Embryonic facial prominence (tissue), 1 donor: ENCODE results near the gene CGNL1.
A peak's percentile ranks its signal among the peaks of the same experiment; 100 is the strongest.

Experiments
- DNase-seq: peaks from one replicate; pipeline ENCODE4 v3.0.0-alpha.2; 2016; ENCODE audit errors: extremely low spot score

CGNL1 gene

DNA sequence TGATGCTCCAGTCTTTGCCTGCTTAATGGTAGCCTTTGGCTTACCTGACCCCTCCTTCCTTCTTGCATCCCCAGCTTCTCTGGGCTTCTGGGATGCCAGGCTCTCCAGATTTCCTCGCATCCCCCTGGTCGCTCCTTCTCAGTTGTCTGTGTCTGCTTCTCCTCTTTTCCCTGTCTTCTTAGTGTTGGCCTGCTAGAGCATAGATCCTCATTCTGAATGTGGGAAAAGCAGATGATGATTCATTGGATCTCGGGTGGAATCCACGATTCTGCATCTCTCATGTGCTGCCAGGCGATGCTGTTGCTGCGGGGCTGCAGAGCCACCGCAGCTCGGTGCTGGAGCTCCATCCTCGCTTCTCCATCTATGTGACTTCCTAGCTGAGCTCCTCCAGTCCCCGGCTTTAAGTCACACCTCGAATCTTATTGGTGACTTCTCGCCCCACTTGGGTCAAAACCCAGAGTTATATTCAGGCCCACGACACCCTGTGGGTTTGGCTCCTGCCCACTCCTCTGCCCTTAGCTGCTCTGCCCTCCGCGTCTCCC is 47.4 kb downstream of the CGNL1 start:
- no peak for DNase-seq

DNA sequence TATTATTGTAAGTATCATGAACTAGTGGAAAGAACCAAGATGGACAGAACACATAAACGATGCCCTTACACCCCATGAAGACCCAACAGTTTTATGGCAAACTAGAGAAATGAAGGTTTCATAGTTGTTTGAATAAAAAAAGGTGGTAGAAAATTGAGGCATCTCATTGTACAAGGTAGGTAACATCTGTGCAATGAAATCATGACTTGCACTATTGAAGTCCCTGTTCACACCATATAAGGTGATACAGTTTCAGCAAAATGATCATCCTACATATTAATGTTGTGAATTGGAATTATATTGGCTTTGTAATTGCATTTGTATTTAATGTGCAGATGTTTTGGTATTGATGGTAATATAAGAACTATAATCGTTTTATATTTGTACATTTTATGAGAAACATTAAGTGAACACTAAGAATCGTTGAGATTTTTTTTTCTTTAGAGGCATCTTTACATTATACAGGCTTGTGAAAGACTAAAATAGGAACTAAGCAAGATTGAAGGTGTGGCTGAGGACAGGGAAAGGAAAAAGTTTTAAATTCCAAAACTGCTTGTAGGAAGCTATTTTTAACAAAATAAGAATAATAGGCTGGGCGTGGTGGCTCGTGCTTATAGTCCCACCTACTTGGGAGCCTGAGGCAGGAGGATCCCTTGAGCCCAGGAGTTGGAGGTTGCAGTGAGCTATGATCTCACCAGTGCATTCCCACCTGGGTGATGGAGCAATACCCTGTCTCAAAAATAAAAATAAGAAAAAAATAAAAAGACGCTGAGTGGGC is 48.5 kb downstream of the CGNL1 start:
- DNase-seq: no peak

DNA sequence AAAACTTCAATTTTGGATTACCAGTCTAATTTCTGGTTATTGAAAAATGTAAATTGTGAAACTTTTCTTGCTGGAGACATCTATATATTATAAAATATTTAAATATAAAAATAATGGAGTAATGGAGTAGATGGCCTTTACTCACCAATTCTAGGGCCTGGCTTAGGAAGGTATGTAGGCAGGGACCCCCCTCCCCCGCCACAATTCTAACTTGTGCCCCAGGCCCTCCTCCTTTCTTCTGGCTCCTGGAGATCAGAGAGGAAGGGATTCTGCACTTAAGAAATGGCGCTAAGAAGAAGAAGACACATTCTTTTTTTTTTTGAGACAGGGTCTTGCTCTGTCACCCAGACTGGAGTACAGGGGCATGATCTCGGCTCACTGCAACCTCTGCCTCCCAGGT is 49.5 kb downstream of the CGNL1 start:
- no peak for DNase-seq

DNA sequence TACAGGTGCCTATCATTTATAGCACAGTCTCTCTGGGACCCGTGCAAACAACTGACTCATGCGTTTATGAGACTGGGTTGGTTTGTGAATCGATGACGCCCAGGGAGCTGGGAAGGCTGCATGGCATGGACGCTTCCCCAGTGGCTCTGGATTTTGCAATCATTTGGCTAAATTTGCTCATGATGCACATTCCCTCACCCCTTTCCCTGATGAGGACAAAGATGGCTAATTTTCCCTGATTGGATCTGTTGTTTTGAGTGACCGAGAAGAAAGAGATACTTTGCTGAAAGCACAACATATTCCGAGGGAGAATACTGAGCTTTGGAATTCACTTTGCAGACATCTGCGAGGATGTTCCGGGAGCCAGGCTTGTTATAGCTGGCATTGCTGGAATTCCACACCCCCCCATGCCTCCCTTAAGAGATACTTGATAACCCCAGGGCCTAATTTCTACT is 51.1 kb downstream of the CGNL1 start:
- no peak for DNase-seq

DNA sequence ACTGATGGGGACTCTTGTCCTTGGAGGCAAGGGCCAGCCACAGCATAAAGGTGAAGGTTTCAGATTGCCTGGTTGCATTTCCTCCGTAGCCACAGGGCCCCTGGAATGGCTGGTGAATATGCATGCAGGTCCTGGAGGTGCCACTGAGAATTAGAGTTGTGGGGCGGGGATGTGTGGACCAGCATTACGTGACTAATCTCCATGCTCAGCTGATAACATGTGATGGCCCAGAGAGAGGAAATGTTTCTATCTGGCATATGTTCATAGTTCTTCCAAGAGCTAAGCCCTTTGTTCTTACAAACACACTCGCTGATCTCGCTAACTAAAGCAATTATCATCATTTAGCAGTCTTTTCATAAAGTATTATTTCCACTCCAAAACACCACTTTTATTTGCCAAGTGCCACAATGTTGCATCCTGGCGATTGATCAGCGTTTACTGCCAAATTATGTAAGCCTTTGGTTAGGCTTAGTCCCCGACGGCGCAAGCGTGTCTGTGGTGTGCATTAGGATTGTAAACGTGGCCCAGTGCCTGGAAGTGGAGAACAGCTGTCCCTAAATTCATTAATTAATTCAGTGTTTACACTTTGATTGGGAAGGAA is 55.9 kb downstream of the CGNL1 start:
- no peak for DNase-seq

DNA sequence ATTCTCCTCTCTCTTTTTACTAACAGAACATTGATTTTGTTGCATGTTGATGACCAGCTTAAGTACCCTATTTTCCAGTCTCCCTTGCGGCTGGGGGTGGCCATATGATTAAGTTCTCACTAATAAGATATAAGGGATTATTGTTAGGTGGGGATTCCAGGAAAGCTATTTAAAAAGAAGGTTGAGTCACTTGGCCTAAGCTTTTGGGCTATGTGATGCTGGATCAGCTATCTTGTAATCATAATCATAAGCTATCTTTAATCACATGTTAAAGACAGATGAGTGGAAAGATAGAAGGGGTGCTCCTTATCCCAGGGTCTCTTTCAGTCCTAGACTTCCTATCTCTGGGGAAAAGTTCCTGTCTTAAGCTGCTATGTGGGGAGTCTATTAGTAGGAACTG is 59.9 kb downstream of the CGNL1 start:
- DNase-seq: no peak

DNA sequence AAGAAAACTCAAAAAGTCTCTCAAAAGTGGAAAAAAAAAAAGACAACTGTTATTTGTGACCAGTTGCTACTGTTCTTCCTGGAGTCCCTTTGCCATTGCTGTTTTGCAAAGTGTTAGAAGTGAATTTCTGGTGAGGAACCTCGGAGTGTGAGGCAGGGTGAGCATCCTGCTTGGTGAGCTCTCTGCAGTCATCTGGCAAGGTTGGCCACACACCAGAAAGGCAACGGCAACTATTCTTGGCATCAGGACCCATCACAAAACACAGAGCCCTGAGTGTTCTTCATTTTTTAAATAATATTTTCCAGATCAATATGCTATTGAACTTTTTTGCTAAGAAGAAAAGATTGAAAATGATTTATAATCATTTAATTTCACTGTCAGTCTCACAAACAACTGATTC is 60.7 kb downstream of the CGNL1 start:
- DNase-seq: no peak

DNA sequence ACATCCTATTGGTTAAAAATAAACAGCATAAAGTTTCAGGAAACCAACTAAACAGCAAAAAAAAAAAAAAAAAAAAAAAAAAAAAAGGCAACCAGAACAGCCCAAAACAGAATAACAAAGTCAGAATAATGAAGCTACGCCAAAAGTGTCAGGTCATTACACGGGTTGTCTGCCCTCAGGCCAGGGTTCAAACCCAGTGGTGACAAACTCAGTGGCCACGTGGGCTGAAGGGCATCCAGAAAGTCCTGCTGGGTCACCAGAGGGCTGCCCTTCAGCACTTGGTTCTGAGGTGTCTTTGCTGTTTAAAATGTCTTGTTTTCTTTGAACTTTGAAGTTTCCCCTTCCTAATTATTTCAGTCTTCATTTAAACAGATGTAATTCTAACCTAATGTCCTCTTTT is 61.3 kb downstream of the CGNL1 start:
- DNase-seq: no peak

DNA sequence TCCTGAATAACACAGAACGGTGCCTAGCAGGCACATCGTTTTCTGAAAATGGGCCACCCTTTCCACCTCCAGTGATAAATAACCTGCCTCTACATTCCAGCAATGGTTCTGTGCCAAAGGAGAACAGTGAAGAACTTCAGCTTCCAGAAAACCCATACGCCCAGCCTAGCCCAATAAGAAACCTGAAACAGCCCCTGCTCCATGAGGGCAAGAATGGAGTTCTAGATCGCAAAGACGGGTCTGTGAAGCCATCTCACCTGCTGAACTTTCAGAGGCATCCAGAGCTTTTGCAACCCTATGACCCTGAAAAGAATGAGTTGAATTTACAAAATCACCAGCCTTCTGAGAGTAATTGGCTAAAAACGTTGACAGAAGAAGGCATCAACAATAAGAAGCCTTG is 61.9 kb downstream of the CGNL1 start:
- DNase-seq: no peak

DNA sequence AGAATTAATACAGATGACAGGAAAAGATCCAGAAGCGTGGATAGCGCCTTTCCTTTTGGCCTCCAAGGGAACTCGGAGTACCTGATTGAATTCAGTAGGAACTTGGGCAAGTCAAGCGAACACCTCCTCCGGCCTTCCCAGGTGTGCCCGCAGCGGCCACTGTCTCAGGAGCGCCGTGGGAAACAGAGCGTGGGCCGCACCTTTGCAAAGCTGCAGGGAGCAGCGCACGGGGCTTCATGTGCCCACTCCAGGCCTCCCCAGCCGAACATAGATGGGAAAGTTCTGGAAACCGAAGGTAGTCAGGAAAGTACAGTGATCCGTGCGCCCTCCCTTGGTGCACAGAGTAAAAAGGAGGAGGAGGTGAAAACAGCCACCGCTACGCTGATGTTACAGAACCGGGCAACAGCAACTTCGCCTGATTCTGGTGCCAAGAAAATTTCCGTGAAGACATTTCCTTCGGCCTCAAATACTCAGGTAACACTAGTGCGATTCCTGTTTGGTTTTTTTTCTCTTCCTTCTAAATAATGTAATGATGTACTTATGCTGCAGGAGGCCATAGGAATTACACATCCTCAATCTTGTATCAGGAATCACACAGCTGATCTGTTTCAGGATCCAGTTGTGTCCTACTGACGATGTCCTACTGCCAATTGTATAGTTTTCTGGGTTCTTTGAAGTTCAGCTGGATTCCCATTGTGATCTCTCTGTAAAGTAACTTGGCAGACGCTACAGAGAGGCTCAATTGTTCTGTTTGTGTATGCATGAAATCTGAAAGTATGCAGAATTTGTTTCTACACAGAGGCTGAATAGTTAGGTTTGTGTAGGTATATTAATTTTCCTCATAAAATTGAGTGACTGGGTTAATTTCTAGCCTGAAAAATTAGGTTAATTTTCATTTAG is 63.1 kb downstream of the CGNL1 start:
- DNase-seq: no peak

DNA sequence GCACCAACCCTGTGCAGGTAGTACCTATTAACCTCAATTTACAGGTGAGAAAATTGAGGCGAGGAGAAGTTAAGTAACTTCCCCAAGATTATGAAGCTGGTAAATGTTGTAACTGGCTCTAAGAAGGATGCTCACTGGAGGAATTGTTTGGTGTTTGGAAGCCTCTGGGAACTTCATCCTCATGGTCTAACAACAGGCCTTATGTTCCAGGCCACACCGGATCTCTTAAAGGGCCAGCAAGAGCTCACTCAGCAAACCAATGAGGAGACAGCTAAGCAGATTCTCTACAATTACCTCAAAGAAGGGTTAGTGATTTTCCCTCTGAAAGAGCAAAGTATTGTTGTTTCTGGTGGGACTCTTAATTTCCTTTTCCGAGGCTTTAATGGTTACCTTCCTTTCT is 63.9 kb downstream of the CGNL1 start:
- no peak for DNase-seq

DNA sequence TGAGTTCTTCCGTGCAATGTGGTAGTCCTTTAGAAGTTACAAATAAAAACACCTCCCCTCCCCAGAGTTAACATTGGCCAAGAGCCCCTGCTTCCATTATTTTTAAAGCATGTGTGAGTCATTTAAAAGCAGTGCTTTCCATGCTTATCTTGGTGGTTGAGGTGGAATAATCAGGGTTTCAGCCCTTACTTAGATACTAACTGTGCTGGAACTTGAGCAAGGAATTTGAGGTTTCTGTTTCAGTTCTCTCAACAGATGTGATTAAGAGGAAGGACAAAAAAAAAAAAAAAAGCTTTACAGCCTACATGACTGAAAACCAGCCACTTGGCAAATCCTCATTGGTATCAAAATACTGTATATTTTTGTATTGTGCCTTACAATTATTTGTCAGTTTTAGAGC is 64.5 kb downstream of the CGNL1 start:
- DNase-seq: no peak

DNA sequence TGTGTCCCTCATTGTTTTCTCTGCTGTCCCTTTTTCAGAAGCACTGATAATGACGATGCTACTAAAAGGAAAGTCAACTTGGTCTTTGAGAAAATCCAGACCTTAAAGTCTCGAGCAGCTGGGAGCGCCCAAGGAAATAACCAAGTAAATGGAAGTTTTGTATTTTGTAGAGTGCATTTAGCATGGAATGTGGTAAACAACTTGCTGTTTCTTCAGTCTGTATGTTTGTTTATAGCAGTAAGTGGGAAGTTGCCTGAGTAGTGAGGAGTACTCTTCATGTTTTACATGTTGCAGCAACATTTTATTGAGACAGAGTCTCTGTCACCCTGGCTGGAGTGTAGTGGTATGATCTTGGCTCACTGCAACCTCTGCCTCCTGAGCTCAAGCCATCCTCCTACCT is 66.0 kb downstream of the CGNL1 start:
- no peak for DNase-seq

DNA sequence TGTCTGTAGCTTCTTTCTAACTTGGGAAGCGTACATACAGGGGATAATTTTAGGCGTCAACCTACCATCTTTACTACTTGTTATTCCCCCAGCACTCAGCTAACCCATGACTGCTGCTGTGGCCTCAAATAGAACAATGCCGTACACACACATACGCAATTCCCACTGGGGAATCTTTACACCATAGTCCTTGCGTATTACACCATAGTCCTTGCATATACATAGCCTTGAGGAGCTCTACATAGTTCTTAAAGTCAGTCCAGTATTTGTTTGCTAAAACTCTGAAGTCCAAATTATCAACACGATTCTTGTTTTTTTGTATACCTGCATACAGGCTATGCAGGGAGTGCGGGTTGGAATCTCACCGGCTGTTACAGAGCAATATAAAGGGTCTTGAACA is 67.2 kb downstream of the CGNL1 start:
- no peak for DNase-seq

DNA sequence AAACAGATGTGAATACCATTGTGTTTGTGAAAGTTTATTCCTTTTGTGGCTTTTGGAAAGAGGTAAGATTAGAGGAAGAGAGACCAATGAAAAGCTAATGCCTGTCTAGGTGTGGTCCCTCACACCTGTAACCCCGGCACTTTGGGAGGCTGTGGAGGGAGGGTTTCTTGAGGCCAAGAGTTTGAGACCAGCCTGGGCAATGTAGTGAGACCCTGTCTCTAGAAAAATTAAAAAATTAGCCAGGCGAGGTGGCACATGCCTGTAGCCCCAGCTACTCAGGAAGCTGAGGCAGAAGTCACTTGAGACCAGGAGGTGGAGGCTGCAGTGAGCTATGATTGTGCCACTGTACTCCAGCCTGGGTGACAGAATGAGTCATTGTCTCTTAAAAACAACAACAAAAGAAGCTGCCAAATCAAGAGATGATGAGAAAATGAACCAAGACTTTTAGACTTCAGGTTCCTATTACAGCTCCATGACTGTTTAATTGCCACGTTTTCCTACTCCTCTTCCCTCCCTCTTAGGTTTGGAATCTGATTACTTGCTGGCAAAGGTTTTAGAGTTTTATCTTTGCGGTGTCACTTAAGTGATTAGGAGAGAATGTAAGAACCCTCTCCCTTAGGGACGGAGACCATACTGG is 68.7 kb downstream of the CGNL1 start:
- DNase-seq: no peak

DNA sequence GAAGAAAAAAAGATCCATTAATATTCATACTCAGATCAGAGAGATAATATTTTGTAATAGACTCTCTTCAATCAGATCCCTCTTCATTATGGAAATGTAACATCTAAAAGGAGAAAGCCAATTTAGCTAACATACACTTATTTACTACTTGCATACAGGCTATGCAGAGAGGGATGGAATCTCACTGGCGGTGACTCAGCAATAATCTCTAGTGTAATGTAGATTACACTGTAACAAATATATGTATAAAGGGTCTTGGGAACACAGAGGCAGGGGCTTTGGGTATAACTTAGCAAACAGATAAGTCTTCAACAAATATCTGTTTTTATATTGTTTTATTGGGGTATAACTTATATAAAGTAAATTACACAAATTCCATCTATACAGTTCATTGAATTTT is 69.6 kb downstream of the CGNL1 start:
- no peak for DNase-seq

DNA sequence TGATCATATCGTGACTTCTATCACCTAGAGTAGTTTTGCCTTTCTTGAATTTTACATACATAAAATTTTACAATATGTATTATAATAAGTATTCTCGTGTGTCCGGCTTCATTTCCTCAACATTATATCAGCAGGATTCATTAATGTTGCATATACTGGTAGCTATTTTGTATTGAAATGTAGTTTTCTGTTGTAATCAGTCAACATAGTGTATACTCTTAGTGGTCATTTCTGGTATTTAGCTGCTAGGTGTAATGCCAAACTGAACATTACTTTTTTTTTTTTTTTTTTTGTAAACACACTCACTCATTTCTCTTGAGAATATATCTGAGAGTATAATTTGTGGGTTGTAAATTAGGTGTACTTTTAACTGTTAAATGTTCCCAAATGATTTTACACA is 70.1 kb downstream of the CGNL1 start:
- DNase-seq: no peak

DNA sequence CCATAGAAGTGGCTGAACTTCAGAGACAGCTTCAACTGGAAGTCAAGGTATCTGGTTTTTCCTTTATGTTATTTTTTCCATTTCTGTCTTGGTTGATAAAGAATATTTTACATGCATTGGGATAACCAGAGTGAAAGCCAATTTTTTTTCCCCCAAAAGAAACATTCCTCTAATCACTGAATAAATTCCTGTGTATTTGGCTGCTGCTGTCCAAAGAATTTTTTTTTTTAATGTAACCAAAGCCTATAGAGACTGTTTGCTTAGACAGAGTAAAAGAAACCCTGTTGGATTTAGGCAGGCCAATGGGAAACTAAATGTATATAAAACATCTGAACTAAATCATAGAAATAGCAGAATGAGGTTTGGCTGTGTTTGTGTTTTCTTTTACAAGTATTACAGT is 75.2 kb downstream of the CGNL1 start:
- DNase-seq: peak; percentile 55

DNA sequence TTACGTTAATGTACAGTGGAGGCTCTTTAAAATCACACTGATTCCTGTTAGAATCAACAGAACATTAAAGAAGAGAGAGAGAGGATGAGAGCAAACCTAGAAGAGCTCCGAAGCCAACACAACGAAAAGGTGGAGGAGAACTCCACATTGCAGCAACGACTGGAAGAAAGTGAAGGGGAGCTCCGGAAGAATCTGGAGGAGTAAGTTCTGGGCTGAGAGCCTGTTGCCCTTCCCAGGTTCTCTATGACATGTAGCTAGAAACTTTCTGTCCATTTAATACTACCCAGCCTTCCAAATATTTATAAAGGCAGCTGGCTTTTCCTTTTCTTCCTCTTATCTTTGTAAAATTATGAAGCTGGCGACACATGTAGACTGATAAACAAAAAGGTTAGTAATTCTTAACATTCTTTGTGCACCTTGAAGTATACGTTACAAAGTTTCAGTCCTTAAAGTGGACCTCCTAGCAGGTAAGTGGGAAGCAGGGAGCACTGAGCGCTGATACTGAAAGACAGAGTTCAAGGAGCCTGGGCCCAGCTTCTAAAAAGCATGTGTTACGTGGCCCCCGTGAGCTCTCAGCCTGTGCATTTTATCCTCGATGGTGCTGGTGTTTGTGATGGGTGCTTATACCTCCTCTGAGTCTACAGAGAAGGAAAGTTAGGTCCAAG is 75.9 kb downstream of the CGNL1 start:
- no peak for DNase-seq

DNA sequence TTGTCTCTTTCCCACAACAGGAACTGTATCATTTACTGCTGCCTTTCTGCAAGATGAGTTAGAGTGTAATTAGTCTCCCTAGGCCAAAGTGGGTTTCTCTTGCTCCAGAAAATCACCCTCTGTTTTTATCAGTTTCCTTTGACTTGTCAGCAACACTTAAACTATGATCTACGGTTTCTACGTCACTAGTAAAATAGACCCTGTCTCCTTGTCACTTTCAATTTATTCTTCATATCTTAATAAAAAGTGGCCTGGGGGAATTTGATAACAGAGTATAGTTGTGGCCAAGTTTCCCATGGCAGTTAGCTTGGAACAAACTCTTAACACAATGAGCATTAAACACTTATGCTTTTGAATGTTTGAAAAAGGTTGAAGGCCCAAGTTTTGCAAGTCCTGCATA is 79.6 kb downstream of the CGNL1 start:
- no peak for DNase-seq

DNA sequence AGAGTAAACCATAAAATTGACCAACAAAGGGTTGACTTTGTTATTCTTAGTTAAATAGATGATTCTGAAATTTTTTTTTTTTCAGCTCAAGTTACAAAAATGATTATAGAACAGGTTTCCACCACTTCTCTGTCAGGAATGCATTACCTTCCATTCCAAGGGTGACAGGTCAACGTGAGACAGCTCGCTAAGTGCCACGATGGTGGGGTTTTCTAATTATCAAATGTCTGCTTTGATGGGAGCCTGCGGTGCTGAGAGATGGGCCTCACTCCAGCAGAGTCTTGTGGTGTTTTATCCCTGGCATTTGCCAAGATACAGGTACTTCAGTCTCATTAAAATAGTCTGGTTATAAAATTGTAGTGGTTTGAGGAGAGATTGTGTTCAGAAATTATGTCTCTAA is 80.3 kb downstream of the CGNL1 start:
- DNase-seq: no peak
